Right kidney (tissue), 1 donor: ENCODE measurements around the gene NUP98.
A peak's percentile ranks its signal among the peaks of the same experiment; 100 is the strongest.

ENCODE experiments used
- DNase-seq: peaks from one replicate; pipeline ENCODE4 v3.0.0-alpha.2; 2016

NUP98 gene

DNA sequence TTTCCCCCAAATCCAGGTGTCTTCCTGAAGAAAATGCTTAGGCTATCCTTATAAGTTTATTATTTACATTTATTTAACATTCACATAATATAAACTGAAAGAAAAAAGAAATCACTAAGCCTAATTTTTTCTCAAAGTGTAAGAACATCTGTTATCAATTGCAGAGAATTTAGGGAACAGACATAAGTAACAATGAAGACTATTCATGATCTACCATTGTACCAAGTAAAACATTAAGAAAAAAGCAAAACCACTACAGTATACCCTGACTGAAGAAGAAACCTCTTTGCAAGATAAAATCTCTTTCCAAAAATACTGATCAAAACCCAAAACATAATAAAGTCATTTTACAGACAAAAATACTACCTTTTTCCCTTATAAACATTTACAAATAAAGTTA lies 60.5 kb downstream of the NUP98 start:
- no peak for DNase-seq

DNA sequence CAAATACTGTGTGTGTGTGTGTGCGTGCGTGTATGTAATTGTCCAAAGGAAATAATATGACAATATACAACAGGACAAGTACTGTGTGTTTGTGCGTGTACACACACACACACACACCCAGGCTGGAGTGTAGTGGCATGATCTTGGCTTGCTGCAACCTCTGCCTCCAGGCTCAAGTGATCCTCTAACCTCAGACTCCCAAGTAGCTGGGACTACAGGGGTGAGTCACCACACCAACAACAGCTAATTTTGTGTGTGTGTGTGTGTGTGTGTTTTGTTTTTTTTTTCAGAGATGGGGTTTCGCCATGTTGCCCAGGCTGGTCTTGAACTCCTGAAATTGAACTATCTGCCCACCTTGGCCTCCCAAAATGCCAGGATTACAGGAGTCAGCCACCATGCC lies 61.5 kb downstream of the NUP98 start:
- DNase-seq = no peak

DNA sequence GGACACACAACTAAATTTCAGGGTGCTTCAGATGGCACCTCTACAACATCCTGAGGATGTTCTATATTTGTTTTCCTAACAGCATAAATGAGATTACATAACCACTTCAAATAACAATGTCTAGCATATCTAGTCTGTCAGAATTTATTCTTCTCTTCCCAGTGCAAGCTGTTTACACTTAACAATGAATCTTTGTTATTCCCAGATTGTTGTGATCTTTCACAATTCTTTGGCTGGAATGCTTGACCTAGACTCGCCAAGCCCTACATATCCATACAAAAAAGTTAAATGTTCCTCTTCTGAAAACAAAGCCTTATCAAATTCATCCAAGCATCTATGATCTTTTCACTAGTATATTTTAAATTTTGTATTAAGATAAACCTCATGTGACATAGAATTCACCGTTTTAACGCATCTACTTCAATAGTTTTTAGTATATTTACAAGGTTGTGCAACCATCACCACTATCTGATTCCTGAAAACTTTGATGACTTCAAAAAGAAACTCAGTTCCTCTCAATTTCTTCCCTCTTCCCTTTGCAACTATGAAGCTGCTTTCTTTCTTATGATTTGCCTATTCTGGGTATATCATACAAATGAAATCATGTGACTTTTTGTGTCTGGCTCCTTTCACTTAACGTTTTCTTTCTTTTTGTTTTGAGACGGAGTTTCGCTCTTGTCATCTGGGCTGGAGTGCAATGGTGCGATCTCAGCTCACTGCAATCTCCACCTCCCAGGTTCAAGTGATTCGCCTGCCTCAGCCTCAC lies 64.5 kb downstream of the NUP98 start:
- no peak for DNase-seq

DNA sequence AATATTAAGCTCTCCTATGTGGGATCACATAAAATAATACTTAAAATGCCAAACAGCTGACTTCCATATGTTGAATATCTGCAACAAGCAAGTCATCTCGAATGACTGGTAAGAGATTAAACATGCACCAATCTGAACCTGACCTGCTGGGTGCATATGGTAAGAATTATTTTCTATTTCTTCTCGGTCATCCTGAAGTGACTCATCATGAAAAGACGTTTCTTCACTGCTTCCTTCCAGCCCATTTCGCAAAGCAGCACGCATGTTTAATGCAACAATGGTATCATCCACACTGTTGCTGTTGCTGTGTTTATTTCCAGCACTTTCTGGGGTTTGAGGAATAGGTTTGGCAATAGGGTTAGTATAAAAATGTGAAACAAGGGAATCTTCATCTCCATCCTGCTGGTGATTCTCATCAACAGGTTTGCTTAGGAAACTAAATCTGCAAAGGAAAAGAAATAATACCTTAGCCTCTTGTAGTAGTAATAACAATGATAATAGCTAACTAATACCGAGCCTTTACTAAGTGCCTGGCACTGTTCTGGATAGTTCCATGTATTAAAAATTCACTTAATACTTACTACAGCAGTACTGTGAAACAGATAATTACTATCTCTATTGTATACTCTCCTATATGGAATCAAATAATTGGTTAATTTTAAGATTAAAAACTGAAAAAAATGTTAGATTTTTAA lies 74.2 kb downstream of the NUP98 start:
- no peak for DNase-seq

DNA sequence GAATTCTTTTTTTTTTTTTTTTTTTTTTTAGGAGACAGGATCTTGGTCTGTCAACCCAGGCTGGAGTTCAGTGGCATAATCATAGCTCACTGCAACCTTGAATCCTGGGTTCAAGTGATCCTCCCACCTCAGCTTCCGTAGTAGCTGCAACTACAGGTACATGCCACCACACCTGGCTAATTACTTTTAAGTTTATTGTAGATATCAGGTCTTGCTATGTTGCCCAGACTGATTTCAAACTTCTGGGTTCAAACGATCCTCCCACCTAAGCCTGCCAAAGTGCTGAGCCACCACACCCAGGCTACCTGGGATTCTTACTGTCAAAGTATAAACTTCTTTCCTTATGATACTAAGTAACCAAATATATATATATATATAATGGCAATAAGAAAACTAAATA lies 75.3 kb downstream of the NUP98 start:
- DNase-seq = no peak

DNA sequence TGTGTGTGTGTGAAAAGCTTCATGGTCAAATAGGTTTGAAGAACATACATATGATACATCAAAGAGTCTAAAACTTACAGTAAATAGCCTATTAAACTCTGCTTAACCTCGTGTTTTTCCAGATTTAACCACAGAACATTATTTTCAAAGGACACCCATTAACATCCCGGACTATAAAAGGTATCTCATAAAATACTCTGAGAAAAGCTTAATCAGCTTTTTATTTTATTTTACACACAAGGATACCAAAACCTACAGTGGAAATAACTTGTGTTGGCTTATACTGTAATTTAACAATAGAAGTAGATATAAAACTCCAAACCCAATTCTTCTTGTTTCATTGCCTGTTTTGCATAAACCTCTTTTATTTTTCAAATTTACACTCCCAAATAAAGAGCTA lies 76.4 kb downstream of the NUP98 start:
- DNase-seq = no peak

DNA sequence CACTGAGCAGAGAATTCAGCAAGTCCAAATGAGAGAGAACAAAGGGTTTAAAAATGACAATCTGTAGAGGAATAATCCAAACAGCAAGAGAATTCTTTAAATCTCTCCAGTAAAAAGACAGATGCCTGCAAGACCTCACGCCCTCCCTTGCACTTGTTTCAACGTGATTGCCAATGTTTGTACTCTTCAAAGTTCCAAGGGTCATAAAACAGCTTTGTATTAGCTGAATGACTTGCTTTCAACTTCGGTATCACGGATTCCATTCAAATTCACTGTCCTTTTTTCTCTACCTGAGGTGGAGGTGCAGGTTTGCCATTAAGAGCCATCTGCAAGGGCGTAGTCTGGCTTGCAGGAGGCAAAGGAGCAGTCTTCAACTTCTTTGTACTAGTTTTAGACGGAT lies 85.1 kb downstream of the NUP98 start:
- no peak for DNase-seq

DNA sequence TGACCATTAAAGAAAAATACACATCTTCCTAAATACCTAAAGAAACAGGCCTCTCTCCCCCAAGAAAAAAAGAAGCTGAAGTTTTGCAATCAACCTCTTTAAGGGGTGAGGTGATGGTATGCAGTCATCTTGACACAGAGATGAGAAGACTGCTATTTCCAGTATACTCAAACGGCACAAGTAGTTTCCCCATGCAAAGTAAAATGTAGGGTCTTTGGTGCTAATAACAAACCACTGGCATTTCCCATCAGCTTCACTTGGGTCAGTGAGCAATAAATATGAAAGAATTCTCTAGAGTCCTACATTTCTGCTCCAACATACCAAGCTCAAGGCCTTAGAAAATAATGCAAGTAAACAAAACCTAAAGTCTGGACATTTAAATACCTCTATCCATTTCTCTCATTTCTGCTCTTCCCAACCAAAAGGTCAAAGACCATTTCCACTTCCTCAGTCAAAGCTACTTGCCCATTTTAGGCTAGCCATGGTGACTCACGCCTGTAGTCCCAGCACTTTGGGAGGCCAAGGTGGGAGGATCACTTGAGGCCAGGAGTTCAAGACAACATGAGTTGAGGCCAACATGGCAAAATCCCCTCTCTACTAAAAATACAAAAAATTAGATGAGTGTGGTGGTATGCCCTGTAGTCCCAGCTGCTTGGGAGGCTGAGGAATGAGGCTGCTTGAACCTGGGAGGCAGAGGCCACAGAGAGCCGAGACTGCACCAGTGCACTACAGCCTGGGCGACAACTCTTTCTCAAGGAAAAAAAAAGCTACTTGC lies 86.7 kb downstream of the NUP98 start:
- DNase-seq = no peak

DNA sequence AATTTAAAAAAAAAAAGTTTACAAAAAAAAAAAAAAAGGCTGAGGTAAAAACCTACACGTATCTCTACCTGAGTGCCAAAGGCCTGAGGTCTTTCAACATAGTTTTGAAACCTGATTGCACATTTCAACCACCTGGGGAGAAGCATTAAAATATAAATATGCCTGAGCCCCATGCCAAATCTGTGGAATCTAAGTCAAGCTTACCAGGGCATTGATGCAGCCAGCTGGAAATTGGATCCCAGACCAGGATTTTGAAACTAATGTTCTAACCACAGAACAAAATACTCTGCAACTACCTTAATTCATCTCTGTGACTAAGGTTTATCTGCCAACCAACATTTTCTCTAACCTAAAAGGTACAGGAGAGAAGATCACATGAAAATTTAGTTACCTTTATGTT lies 87.4 kb downstream of the NUP98 start:
- DNase-seq = no peak

DNA sequence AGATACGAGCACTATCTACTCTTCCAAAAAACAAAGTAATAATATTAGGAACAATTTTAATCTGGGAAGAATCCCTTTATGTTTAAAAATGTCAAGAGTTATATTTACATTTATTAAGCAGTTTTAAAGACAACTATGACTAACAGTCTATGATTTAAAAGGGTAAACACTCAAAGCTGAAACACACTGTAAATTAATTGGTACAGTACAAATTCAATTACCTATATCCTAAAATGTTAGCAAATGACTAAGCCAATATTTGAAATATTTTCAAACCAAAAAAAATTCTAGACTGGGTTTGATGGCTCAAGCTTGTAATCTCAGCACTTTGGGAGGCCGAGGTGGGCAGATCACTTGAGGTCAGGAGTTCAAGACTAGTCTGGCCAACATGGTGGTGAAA lies 90.2 kb downstream of the NUP98 start:
- no peak for DNase-seq

DNA sequence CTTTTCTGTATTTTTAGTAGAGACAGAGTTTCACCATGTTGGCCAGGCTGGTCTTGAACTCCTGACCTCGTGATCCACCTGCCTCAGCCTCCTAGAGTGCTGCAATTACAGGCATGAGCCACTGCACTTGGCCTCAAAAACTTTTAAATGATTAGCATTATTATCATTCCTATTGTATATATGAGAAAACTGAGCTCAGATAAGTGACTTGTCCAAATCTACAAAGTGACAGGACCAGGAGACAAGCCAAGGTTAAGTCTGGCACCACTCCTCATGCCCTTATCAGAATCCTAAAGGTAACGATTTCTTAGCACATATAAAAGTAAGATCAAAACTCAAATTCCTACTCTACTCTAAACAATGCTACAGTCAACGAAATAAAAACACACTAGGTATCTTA lies 94.0 kb downstream of the NUP98 start:
- no peak for DNase-seq

DNA sequence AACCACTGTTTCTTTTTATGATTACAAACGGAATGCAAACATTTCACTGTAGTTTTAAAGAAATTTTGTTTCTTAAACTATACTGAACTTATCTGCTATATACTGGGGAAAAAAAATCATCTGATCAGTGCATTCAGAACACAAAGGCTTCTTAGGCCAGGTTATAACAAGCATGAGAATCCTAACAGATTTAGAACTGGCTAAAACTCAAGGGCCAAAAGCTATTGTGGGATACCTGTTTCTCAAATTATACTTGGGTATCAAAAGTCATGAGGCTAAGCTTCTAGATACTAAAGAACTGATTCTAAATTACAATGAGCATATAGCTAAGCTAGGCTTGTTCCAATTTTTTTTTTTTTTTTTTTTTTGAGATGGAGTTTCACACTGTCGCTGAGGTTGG lies 96.4 kb downstream of the NUP98 start:
- no peak for DNase-seq

DNA sequence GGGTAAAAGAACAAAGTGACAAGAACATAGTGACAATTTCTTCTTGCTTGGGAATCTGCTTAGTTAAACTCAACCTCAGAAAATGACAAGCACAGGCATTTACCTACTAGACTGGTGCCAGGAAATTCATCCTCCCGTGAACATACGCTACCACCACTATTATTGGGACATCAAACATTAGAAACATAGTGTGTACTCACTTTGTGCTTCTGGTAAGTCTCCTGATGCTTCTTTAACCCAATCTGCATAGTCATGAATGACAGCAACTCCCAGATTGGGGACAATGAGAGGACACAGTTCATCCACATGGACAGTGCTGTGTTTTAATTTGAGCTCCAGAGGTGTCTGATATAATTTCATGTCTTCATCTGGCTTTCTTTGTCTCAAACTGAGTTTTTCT lies 96.9 kb downstream of the NUP98 start:
- no peak for DNase-seq

DNA sequence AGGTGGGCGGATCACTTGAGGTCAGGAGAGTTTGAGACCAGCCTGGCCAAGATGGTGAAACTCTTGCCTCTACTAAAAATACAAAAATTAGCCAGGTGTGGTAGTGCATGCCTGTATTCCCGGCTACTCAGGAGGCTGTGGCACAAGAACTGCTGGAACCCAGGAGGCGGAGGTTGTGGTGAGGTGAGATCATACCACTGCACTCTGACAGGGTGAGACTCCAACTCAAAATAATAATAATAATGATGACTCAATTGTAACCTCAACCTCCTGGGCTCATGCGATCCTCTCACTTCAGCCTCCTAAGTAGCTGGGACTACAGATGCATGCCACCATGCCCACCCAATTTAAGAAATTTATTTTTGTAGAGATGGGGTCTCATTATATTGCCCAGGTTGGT lies 110.6 kb downstream of the NUP98 start:
- no peak for DNase-seq

DNA sequence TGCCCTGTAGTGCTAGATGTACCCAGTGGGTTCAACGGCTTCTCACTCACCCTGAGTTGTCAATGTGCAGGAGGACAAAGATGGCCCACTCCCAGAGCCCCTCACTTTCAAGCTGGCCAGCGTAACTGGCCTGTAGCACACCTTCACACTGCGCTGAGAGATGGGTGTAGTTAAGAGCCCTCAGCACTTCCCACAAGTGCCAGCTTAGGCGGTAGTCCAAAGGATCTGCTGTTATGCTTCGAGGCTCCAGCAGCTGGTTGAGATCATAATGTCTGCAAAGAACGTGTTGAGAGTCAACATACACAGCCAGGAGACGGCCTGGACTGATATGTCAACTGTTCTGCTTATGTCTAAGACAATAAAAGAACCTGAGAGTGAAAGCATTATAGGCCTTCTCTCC lies 111.4 kb downstream of the NUP98 start:
- no peak for DNase-seq

DNA sequence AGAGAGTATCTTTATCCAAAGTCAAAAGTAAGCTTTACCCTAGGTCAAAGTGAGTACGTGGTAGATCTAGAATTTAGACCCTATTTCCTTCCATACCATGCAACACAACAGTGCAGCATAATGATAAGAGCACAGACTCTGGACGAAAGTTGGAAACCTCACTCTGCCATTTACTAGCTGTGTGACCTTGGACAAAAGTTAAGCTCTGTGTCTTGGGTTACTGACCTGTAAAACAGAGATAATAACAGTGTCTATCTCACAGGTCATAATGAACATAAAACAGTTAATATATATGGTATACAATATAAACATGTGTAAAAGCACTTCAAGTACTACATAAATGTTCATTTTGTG lies 112.6 kb downstream of the NUP98 start:
- no peak for DNase-seq

DNA sequence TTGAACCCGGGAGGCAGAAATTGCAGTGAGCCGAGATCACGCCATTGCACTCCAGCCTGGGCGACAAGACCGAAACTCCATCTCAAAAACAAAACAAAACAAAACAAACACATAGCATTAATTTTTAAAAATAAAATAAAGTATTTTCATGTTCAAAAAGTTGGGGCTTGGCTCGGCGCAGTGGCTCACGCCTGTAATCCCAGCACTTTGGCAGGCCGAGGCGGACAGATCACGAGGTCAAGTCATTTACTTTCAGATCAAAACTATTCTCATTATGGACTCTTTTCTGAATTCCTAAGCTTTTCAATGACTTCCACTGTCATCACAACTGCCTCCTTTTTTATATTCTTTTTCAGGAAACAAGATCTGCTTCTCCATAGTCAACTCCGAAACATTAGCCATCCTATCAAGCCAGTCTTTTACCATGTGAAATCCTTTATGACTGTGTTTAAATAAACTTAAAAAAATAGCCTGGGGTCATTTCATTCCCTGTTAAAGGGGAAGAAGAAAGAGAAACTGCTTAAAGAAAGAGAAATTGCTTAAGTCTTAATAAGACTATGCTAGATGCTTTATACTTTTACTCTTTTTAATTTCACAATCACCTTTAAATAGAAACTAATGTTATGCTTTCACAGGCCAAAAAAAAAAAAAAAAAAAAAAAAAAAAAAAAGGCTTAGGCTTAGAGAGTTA lies 113.1 kb downstream of the NUP98 start:
- DNase-seq = no peak

DNA sequence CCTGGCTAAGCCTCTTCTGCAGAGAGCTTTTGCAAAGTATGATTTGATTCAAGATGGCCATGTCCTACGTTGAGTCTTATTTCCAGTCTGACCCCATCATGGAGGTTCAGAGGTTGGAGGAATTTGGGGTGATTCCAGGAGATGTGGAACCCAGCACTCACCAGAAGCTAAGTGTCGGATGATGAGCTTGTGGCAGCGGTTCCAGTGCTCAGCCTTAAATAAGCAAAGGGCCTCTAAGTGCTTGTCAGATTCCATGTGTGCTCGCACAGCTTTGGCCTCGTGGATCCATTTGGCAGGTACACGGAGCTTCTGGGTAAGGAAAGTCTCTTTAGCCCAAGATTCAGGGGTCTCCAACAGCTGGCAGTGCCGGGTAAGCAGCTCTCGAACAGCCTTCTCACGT lies 114.3 kb downstream of the NUP98 start:
- no peak for DNase-seq

DNA sequence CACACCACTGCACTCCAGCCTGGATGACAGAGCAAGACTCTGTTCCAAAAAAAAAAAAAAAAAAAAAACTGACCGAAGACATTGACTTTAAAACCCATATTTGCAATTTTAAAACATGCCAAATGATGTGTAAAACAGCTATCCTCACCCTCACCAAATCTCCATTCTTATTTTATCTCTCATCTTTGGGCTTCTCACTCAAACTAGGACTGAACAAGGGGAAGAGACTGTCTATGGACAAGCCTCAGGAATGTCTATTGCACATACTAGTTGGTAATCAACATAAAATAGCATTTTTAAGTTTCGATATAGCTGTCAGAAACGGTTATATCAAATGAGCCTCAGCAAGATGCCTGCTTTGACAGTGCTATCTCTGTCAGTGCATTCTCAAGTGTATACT lies 118.3 kb downstream of the NUP98 start:
- no peak for DNase-seq

DNA sequence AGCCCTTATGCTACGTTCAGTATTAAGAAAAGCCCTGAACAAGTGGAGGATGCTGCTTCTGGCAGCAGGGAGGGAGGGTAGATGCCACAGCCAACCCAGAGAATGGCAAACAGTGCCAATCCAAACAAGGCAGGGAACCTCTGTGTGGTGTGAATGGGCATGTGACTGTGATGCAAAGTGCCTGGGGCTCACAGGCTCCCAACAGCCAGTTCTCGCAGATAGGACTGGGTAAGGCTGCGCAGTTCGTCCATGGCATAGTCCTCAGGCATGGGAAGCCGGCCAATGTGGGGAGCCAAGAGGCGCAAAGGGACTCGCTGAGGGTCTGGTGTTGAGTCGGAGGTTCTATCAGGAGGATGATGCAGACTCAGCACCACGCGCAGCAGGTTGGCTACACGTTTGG lies 121.4 kb downstream of the NUP98 start:
- DNase-seq = no peak

DNA sequence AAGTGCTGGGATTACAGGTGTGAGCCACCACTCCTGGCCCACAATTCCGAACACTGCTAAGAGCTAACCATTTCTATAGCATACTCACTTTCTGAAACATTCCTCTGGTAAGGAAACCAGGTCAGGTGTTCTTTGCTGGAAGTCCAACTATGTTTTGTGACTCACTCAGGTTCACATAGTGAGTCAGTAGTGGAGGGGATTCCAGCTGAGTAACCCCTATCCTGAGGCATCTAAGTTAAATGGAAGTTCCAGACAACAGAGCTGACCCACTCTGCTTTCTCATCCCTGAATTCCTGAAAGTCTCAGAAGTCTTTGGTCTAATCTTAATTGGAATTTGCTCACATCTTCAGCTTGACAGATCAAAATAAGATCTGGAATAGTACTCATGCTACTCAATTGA lies 123.2 kb downstream of the NUP98 start:
- DNase-seq = no peak

DNA sequence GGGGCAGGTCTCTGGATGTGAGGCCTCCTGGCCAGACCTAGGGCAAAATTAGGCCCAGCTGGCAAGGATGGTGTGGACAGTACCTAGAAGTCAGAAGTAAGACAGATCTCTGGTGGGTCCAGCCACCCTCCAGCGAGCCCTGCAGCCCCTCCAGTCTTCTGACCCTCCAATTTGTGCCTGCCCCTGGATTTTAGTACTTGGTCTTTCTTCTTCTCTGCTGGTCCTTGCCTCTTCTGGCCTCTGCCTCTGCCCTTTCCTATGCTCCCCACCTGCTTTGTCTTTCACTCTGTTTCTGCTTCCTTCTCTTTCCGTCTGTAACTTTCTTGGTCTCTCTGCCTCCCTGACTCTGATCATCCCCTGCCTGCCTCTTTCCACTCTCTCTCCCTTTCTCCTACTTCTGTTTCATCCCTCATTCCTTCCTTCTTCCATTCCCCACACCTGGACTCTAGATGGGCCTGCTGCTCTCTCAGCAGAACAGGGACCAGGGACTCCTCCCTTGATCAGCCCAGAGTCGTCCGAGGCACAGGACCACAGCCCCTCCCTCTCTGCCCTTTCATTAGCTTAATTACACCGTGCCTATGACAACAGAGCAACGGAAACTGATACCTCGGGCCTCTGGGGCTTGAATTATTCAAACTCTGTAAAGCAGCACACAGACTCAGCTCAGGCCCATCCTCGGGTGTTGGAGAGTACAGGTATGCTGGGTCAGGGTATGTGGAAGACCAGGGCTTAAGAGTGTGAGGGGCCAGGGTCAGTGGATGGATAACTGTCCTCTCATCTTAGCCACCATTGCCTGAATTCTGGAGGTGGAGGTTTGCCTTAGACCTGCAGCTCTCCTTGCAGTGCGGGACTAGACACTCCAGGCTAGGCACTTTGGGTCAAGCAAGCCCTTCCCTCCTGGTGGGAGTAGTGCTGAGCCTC lies 125.8 kb downstream of the NUP98 start, which contains the start of gene CHRNA10:
Gene CHRNA10, minus strand, starts transcription at position 51 of the 921 bp plus-strand sequence. CDS start 72 bp downstream, outside the sequence.
- peak; percentile 23 for DNase-seq
